K562 (cell line): ENCODE measurements around the gene RBMS1. TPM values are rescaled to one million over a fixed set of nuclear protein-coding genes. Genes with fewer than 3 reads are reported as not detected.

Experiments
- ATAC-seq: fragments of 200-7000 bp; cut with Tn5 transposase; 3 replicates; pipeline ENCODE4 v1.9.1; 2020; ENCODE audit warnings: moderate library complexity
- BruUV-seq: library from RNA; stranded (reverse); fragments of 400-500 nt; replicated peaks from 2 replicates; lab custom pipeline; 2021; lab: Mats Ljungman, UMichigan
- CTCF ChIA-PET: fragments of 300-600 bp; formaldehyde crosslinking; extraction: SDS; loops from one replicate; lab custom pipeline; 2021; ENCODE audit warnings: low intra/inter-chr PET ratio; lab: Yijun Ruan, JAX
- POLR2A ChIA-PET: fragments of 300-600, 350-650 bp; sonication (Branson Sonifier 250); formaldehyde crosslinking; extraction: SDS; loops from one replicate; lab custom pipeline; 2021; ENCODE audit warnings: antibody characterized with exemption, inconsistent platforms; lab: Yijun Ruan, JAX
- DNase-seq, 4 experiments: peaks; one replicate each; pipeline versions ENCODE4 v3.0.0 to v3.0.0-alpha.2; 2011 to 2018; ENCODE audit warnings: low spot score in 3 of 4, mixed read lengths in 3 of 4; ENCODE audit errors: extremely low read depth in 1 of 4
- FAIRE-seq: peaks from 2 replicates; lab custom pipeline; 2011; peaks lifted over from hg19 to GRCh38; lab: Jason Lieb, UNC
- H2AFZ ChIP-seq: 2 replicates; pipeline ENCODE4 v1.6.0; 2011; ENCODE audit warnings: low read depth, low read length, control low read depth, inconsistent platforms
- H3K27ac ChIP-seq: fragments of 200-600 bp; 3 replicates; pipeline ENCODE4 v1.8.0; 2011; ENCODE audit warnings: low read depth, mild to moderate bottlenecking, control low read depth, inconsistent platforms, low read length, moderate library complexity, mixed read lengths; ENCODE audit errors: extremely low read depth
- H3K27me3 ChIP-seq, 2 experiments: fragments of 300-600 bp in 1 of 2; 2 replicates in 1 of 2; 3 replicates in 1 of 2; pipeline versions ENCODE4 v1.6.0 to v1.8.0; 2011; ENCODE audit warnings: inconsistent platforms in 2 of 2, low read length in 2 of 2, mild to moderate bottlenecking in 1 of 2, mixed read lengths in 1 of 2, moderate library complexity in 1 of 2; ENCODE audit not compliant: control insufficient read depth in 2 of 2, insufficient read depth in 2 of 2
- H3K36me3 ChIP-seq: fragments of 300-600 bp; 3 replicates; pipeline ENCODE4 v1.8.0; 2011; ENCODE audit warnings: mild to moderate bottlenecking, low read length, inconsistent platforms; ENCODE audit not compliant: control insufficient read depth, insufficient read depth
- H3K4me1 ChIP-seq, 2 experiments: fragments of 200-600 bp in 1 of 2; replicated peaks in 1 of 2; 2 replicates in 1 of 2; 3 replicates in 1 of 2; pipeline versions ENCODE4 v1.5.1 to v1.8.0; 2011; ENCODE audit warnings: inconsistent platforms in 2 of 2, low read length in 2 of 2, mild to moderate bottlenecking in 1 of 2, mixed read lengths in 1 of 2, moderate library complexity in 1 of 2; ENCODE audit not compliant: control insufficient read depth in 2 of 2, insufficient read depth in 2 of 2
- H3K4me2 ChIP-seq: 2 replicates; pipeline ENCODE4 v1.6.1; 2011; ENCODE audit warnings: low read length, control low read depth, inconsistent platforms, mixed read lengths; ENCODE audit not compliant: insufficient read depth
- H3K4me3 ChIP-seq: fragments of 200-600 bp; sonication (generic), shearing (Covaris generic); 2 replicates; pipeline ENCODE4 v1.5.1; 2016; ENCODE audit warnings: control low read depth, inconsistent platforms
- H3K79me2 ChIP-seq: fragments of 200-600 bp; 3 replicates; pipeline ENCODE4 v1.8.0; 2011; ENCODE audit warnings: low read length, inconsistent platforms; ENCODE audit not compliant: control insufficient read depth, insufficient read depth
- H3K9ac ChIP-seq, 2 experiments: 2 replicates each; pipeline versions ENCODE4 v1.6.0 to v1.6.1; 2011; ENCODE audit warnings: low read depth in 2 of 2, low read length in 2 of 2, control low read depth in 1 of 2, inconsistent platforms in 1 of 2, mild to moderate bottlenecking in 1 of 2, mixed read lengths in 1 of 2; ENCODE audit not compliant: insufficient read depth in 1 of 2
- H3K9me1 ChIP-seq: one replicate; pipeline ENCODE4 v1.6.0; 2011; ENCODE audit warnings: inconsistent platforms, mild to moderate bottlenecking, low read length, moderate library complexity; ENCODE audit not compliant: control insufficient read depth, insufficient read depth
- H3K9me3 ChIP-seq: replicated peaks from 2 replicates; pipeline ENCODE4 v1.5.1; 2011; ENCODE audit warnings: low read depth, low read length, inconsistent platforms; ENCODE audit not compliant: control insufficient read depth, insufficient read depth
- H4K20me1 ChIP-seq: replicated peaks from 2 replicates; pipeline ENCODE4 v1.6.1; 2011; ENCODE audit warnings: low read length, inconsistent platforms, mixed read lengths; ENCODE audit not compliant: control insufficient read depth, insufficient read depth
- BRF1 ChIP-seq: IDR thresholded peaks from 3 replicates; pipeline ENCODE4 v1.6.1; 2011; ENCODE audit warnings: borderline replicate concordance, mild to moderate bottlenecking; ENCODE audit not compliant: insufficient read length; ENCODE audit errors: extremely low read depth
- ELF4 ChIP-seq: fragments of 450-650 bp; formaldehyde crosslinking; IDR thresholded peaks from 2 replicates; pipeline ENCODE4 v1.4.0; 2022; ENCODE audit warnings: missing genetic modification characterization
- GATAD2A ChIP-seq: fragments of 450-650 bp; IDR thresholded peaks from 2 replicates; pipeline ENCODE4 v1.6.1; 2017
- GTF2E2 ChIP-seq: fragments of 200-800 bp; sonication (Bioruptor generic); IDR thresholded peaks from 2 replicates; pipeline ENCODE4 v1.6.1; 2016; ENCODE audit warnings: missing genetic modification characterization, missing compliant biosample characterization
- NBN ChIP-seq: fragments of 450-650 bp; IDR thresholded peaks from 2 replicates; pipeline ENCODE4 v1.6.1; 2016; ENCODE audit warnings: low read depth, mild to moderate bottlenecking
- PHB ChIP-seq: fragments of 250-450 bp; sonication (Bioruptor Pico); IDR thresholded peaks from 2 replicates; pipeline ENCODE4 v1.5.0; 2021
- RBM34 ChIP-seq: fragments of 200-400 bp; formaldehyde crosslinking; IDR thresholded peaks from 2 replicates; pipeline ENCODE4 v1.6.1; 2018; ENCODE audit warnings: low read length, borderline replicate concordance; ENCODE audit not compliant: insufficient read depth
- ZSCAN29 ChIP-seq: fragments of 450-650 bp; IDR thresholded peaks from 2 replicates; pipeline ENCODE4 v1.6.1; 2017
- WGBS: fragments of 100-300 bp; shearing (Covaris generic); methylation state at CpG from one replicate; pipeline ENCODE4 v1.1.6; 2016; ENCODE audit warnings: low coverage, mixed read lengths; ENCODE audit not compliant: insufficient coverage; ENCODE audit errors: missing lambda C conversion rate; 5-methylcytosine and 5-hydroxymethylcytosine counted together
- in situ Hi-C: fragments of 300-500 bp; cut with MboI; formaldehyde crosslinking; loops from 4 replicates; pipeline ENCODE4 v1.15.0; 2018; ENCODE audit warnings: inconsistent platforms, mixed read lengths
- intact Hi-C: fragments of 100-400 bp; cut with micrococcal nuclease; formaldehyde crosslinking; loops from 2 replicates; pipeline ENCODE4 v1.14.2; 2022
- polyA plus RNA-seq, 8 experiments: library from polyadenylated mRNA; depleted of rRNA in 4 of 8; stranded (reverse) in 5 of 8; unstranded in 3 of 8; fragments of >200 nt; fragmentation: Nextera tagmentation in 2 of 8; fragmentation: Illumina TruSeq in 1 of 8; extraction: Ambion mirVana in 2 of 8; extraction: Trizol in 1 of 8; gene quantifications; 2 replicates each; pipeline versions ENCODE4 v1.2.1 to v1.2.3, GENCODE V29; 2011 to 2014; ENCODE audit warnings: inconsistent platforms in 1 of 8, missing spikeins in 1 of 8
- total RNA-seq, 7 experiments: library from RNA; depleted of rRNA in 6 of 7; stranded (reverse); fragments of >200 nt in 6 of 7; fragmentation: Illumina TruSeq in 2 of 7; extraction: Trizol in 2 of 7; gene quantifications; 2 replicates each; pipeline versions ENCODE4 v1.2.1 to v1.2.3, GENCODE V29; 2011 to 2021; ENCODE audit warnings: low replicate concordance in 1 of 7
- TF ChIP-seq, protein P1 (sequence below): sonication (generic); formaldehyde crosslinking; IDR thresholded peaks from 2 replicates; pipeline ENCODE4 v1.8.1; 2023; ENCODE audit warnings: mild to moderate bottlenecking, missing genetic modification reagents
- TF ChIP-seq, protein P2 (sequence below): fragments of 450-650 bp; IDR thresholded peaks from 2 replicates; pipeline ENCODE4 v1.6.1; 2018; ENCODE audit warnings: mild to moderate bottlenecking, low read depth; ENCODE audit not compliant: partially characterized antibody

RBMS1 gene
- total and polyA plus RNA-seq, 9 of the 15 experiments (the other 6 are each of a cell fraction or from before 2014, with no cell fraction given) = 0.04 to 0.31 (median 0.09) TPM; not detected in 6

DNA sequence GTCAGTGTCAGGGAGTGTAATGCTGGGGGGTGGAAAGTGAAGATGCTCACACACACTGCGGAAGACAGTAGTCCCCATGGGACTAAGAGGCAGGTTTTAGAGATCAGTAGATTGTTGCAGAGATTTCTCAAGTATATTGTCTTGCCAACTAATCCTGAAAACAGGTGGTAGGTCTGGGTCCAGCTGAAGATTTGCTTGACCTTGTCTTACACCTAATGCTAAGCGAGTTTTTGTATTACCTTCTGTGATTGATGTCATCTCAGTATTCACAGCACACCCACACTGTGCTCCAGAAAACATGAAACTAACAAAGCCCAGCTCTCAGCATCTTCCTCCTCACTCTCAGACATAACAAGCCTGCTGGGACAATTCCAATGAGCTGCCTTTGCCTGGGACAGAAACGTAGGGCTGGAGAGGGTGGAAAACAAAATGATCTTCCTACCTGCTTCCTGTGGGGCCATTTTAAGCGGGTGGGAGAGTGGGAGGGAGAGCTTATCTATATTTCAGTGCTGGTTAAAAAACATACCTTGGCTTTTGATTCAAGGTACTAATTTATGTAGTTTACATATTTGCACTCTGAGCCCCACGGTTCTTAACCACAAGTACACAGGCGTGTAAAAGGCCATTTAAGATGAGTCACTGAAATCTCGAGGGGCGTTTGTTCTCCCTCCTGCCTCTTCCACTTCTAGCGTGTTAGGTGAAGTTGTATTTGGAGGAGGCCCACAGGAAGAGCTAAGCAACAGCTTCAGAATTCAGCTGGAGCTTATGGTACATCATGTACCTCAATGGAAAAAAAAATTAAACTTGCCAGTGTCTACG lies 23.1 kb upstream of the RBMS1 start:
- no peaks in the 10 kb centered on the region for H3K4me1 ChIP-seq
- no peak for ATAC-seq
- H3K79me2 ChIP-seq = no peaks in the 10 kb centered on the region
- peak; percentile 15 for FAIRE-seq
- H3K27me3 ChIP-seq = no peaks in the 10 kb centered on the region
- WGBS = under 1% methylated on average over 10 of the region's 10 CpGs
- no peaks in the 10 kb centered on the region for H3K9me1 ChIP-seq
- H3K36me3 ChIP-seq = no peaks in the 10 kb centered on the region
- DNase-seq = no peak
- no TSS peak for BruUV-seq
- H2AFZ ChIP-seq = no peak overlapping the region
- H3K4me2 ChIP-seq = no peak overlapping the region
- ChIA-PET POLR2A (interaction anchor here (0.6 kb wide), 2 partner anchors 19 to 371 kb away, joined by 3 to 4 read pairs; no protein-coding TSS in a partner anchor), CTCF (no interaction called here)
- no peaks in the 10 kb centered on the region for H4K20me1 ChIP-seq
- H3K9ac ChIP-seq = no peak overlapping the region
- no peak overlapping the region for H3K27ac ChIP-seq
- no peak overlapping the region for H3K4me3 ChIP-seq
- TF ChIP-seq ELF4 (CRISPR knock-in tag) = no peak
- TF ChIP-seq GATAD2A = no peak
- TF ChIP-seq NBN = no peak
- TF ChIP-seq PHB (CRISPR knock-in tag) = no peak
- TF ChIP-seq, protein P1, sequence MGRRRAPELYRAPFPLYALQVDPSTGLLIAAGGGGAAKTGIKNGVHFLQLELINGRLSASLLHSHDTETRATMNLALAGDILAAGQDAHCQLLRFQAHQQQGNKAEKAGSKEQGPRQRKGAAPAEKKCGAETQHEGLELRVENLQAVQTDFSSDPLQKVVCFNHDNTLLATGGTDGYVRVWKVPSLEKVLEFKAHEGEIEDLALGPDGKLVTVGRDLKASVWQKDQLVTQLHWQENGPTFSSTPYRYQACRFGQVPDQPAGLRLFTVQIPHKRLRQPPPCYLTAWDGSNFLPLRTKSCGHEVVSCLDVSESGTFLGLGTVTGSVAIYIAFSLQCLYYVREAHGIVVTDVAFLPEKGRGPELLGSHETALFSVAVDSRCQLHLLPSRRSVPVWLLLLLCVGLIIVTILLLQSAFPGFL (CRISPR knock-in tag) = no peak
- TF ChIP-seq ZSCAN29 = no peak
- no peak for TF ChIP-seq BRF1
- TF ChIP-seq, protein P2, sequence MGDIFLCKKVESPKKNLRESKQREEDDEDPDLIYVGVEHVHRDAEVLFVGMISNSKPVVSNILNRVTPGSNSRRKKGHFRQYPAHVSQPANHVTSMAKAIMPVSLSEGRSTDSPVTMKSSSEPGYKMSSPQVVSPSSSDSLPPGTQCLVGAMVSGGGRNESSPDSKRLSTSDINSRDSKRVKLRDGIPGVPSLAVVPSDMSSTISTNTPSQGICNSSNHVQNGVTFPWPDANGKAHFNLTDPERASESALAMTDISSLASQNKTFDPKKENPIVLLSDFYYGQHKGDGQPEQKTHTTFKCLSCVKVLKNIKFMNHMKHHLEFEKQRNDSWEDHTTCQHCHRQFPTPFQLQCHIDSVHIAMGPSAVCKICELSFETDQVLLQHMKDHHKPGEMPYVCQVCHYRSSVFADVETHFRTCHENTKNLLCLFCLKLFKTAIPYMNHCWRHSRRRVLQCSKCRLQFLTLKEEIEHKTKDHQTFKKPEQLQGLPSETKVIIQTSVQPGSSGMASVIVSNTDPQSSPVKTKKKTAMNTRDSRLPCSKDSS = no peak
- TF ChIP-seq RBM34 = no peak
- no peak for TF ChIP-seq GTF2E2
- in situ Hi-C loops = no loop called here
- no peaks in the 10 kb centered on the region for H3K9me3 ChIP-seq
- intact Hi-C loops = no loop called here
